ENCODE measurements around the gene LDB2. TPM values are rescaled to one million over a fixed set of nuclear protein-coding genes. Genes with fewer than 3 reads are reported as not detected.

The LDB2 gene
- total and polyA plus RNA-seq, 2 of the 8 experiments (the other 6 are each of a cell fraction or from before 2014, with no cell fraction given): 57.0 to 140 TPM

GRCh38 chr4:16732741-16733140 is 165.7 kb downstream of the LDB2 start (continued):
- no peak for TF ChIP-seq ZNF274 (IDR thresholded peaks at IDR 0.05; ENCODE audit: borderline replicate concordance, extremely low read depth, low read length)
- no peak for TF ChIP-seq BRCA1 (IDR thresholded peaks at IDR 0.05; ENCODE audit: low read depth, low read length)

All from H1 (cell line).